ENCODE measurements around the gene WNT9A. TPM values are rescaled to one million over a fixed set of nuclear protein-coding genes. Genes with fewer than 3 reads are reported as not detected.
A peak's percentile ranks its signal among the peaks of the same experiment; 100 is the strongest.

The WNT9A gene
- total and polyA plus RNA-seq, 2 donors from 2014 or later, result 0.58 to 3.1 TPM

- TF ChIP-seq CTCF (IDR thresholded peaks at IDR 0.05; ENCODE audit: borderline replicate concordance, extremely low read depth, insufficient read depth), result no peak
- Histone ChIP-seq H3K9me3 (ENCODE audit: control insufficient read depth in 2 of 3, insufficient read depth in 1 of 3, low read length in 3 of 3) (no peaks in the 10 kb centered on the region), H3K4me3 (ENCODE audit: low read length in 3 of 3) (no peak overlapping the region), H3K9ac (ENCODE audit: low read length in 3 of 3) (no peak overlapping the region), H3K36me3 (ENCODE audit: control insufficient read depth in 2 of 3, insufficient read depth in 3 of 3, low read length in 3 of 3) (no peaks in the 10 kb centered on the region), H3K27me3 (ENCODE audit: control insufficient read depth, insufficient read depth, low read length) (no peaks in the 10 kb centered on the region), H3K4me1 (ENCODE audit: control insufficient read depth in 2 of 3, insufficient read depth in 2 of 3, low read depth in 1 of 3, low read length in 3 of 3) (peaks cover 0 to 2% (median 0%) of the 10 kb centered on the region in 3 donors), H3K27ac (ENCODE audit: low read depth in 2 of 2, low read length in 2 of 2) (no peak overlapping the region)
- intact Hi-C loops (cut with DNase I), result no loop called here
- DNase-seq (peak in 2 of 5 donors; percentile 57 to 63), FAIRE-seq (no peak)
Measured at GRCh38 chr1:227884370-227885134, 63.2 kb downstream of the WNT9A start.

- no peak for TF ChIP-seq CTCF (IDR thresholded peaks at IDR 0.05; ENCODE audit: borderline replicate concordance, extremely low read depth, insufficient read depth)
- H3K36me3 ChIP-seq (ENCODE audit: control insufficient read depth in 2 of 3, insufficient read depth in 3 of 3, low read length in 3 of 3), result no peaks in the 10 kb centered on the region
- no peaks in the 10 kb centered on the region for H3K27me3 ChIP-seq (ENCODE audit: control insufficient read depth, insufficient read depth, low read length)
- DNase-seq, result peak in 2 of 5 donors; percentile 7 to 49
- no peak for FAIRE-seq
- no peak overlapping the region for H3K9ac ChIP-seq (ENCODE audit: low read length in 3 of 3)
- no peak overlapping the region for H3K4me3 ChIP-seq (ENCODE audit: low read length in 3 of 3)
- no peaks in the 10 kb centered on the region for H3K9me3 ChIP-seq (ENCODE audit: control insufficient read depth in 2 of 3, insufficient read depth in 1 of 3, low read length in 3 of 3)
- intact Hi-C loops (cut with DNase I), result no loop called here
- peaks cover 0 to 2% (median 0%) of the 10 kb centered on the region in 3 donors for H3K4me1 ChIP-seq (ENCODE audit: control insufficient read depth in 2 of 3, insufficient read depth in 2 of 3, low read depth in 1 of 3, low read length in 3 of 3)
- no peak overlapping the region for H3K27ac ChIP-seq (ENCODE audit: low read depth in 2 of 2, low read length in 2 of 2)
Measured at GRCh38 chr1:227883641-227884301, 64.0 kb downstream of the WNT9A start.

GRCh38 chr1:227883073-227883520 is 64.6 kb downstream of the WNT9A start:
- H3K27ac ChIP-seq (ENCODE audit: low read depth in 2 of 2, low read length in 2 of 2), result no peak overlapping the region
- H3K9me3 ChIP-seq (ENCODE audit: control insufficient read depth in 2 of 3, insufficient read depth in 1 of 3, low read length in 3 of 3), result no peaks in the 10 kb centered on the region

More at GRCh38 chr1:227883073-227883520, 64.6 kb downstream of the WNT9A start:
- DNase-seq (no peak), FAIRE-seq (no peak)
- no peaks in the 10 kb centered on the region for H3K36me3 ChIP-seq (ENCODE audit: control insufficient read depth in 2 of 3, insufficient read depth in 3 of 3, low read length in 3 of 3)
- intact Hi-C loops (cut with DNase I), result no loop called here
- H3K4me1 ChIP-seq (ENCODE audit: control insufficient read depth in 2 of 3, insufficient read depth in 2 of 3, low read depth in 1 of 3, low read length in 3 of 3), result peaks cover 0 to 2% (median 0%) of the 10 kb centered on the region in 3 donors
- no peak overlapping the region for H3K9ac ChIP-seq (ENCODE audit: low read length in 3 of 3)
- H3K27me3 ChIP-seq (ENCODE audit: control insufficient read depth, insufficient read depth, low read length), result no peaks in the 10 kb centered on the region
- H3K4me3 ChIP-seq (ENCODE audit: low read length in 3 of 3), result no peak overlapping the region
- no peak for TF ChIP-seq CTCF (IDR thresholded peaks at IDR 0.05; ENCODE audit: borderline replicate concordance, extremely low read depth, insufficient read depth)

Data from kidney (tissue), 14 donors.